ENCODE measurements around the gene RBX1.

GRCh38 chr22:40932396-40932795 lies 18.8 kb upstream of the RBX1 start:
- TF ChIP-seq CTCF (IDR thresholded peaks at IDR 0.05; ENCODE audit: low read depth, low read length), result no peak
- no peak for TF ChIP-seq POLR2A (IDR thresholded peaks at IDR 0.05; ENCODE audit: extremely low read depth, insufficient read length)
- TF ChIP-seq MAX (IDR thresholded peaks at IDR 0.05; ENCODE audit: low read depth, low read length), result no peak
- TF ChIP-seq MYC (IDR thresholded peaks at IDR 0.05; ENCODE audit: low read depth, low read length), result no peak

All from NB4 (cell line).